Measurements from ENCODE around the gene TMBIM4. TPM values are rescaled to one million over a fixed set of nuclear protein-coding genes. Genes with fewer than 3 reads are reported as not detected.

The TMBIM4 gene
- total and polyA plus RNA-seq, 2 of the 4 experiments (the other 2 are of a cell fraction), result 38.7 to 59.3 TPM

DNA sequence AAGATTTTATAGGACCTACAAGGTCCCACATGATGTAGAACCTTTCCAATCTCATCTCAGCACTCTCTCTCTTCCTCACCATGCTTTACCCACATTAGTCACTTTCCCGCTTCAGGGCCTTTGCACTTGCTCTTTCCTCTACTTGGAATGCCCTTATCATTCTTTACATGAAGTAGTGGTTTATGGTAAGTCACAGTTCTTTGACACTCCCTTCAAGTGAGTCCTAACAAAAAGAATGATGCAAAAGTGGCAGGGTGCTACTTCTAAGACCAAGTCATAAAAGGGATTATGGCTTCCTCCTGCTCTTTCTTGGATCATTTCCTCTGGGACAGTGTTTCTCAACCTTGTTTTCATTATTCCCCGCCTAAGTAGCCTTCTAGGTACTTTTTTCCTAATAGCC is 13.1 kb downstream of the TMBIM4 start:
- dilution Hi-C loops (cut with HindIII; ENCODE audit: low sequenced_read_pairs, unreplicated experiment) (no loop called here), in situ Hi-C loops (cut with MboI; ENCODE audit: low sequenced_read_pairs) (loop anchor here (25.0 kb wide), 1 partner anchor 256 kb away; no protein-coding TSS in a partner anchor)
- H2AK5ac ChIP-seq (ENCODE audit: low read depth, low read length), result no peak overlapping the region

More for the DNA sequence above, 13.1 kb downstream of the TMBIM4 start:
- Histone ChIP-seq H2BK15ac (ENCODE audit: low read depth, low read length) (no peak overlapping the region), H3K56ac (ENCODE audit: extremely low read depth, insufficient read depth, low read length) (no peak overlapping the region), H3K9me1 (ENCODE audit: insufficient read depth, low read length) (0 out of 2 replicates have a peak, but pooled peaks cover 3% of the 10 kb centered on the region), H2BK120ac (ENCODE audit: low read depth, low read length) (no peak overlapping the region), H3K14ac (replicated peaks; ENCODE audit: low read depth, low read length) (no peak overlapping the region), H3K18ac (ENCODE audit: low read depth, low read length) (no peak overlapping the region), H3K4me3 (ENCODE audit: insufficient read depth, low read depth, low read length) (no peak overlapping the region), H2BK20ac (ENCODE audit: low read depth, low read length) (no peak overlapping the region), H4K91ac (ENCODE audit: insufficient read depth, low read depth, low read length) (no peak overlapping the region), H3K9ac (ENCODE audit: low read depth, low read length) (no peak overlapping the region), H3K79me1 (ENCODE audit: low read depth in 1 of 2, low read length in 2 of 2) (peaks cover 30 to 49% of the 10 kb centered on the region in 2 experiments), H4K5ac (ENCODE audit: low read depth, low read length) (no peak overlapping the region), H2AFZ (replicated peaks; ENCODE audit: low read length, poor library complexity) (no peak overlapping the region), H3K4me1 (ENCODE audit: control insufficient read depth, insufficient read depth, low read length) (no peaks in the 10 kb centered on the region), H3K4ac (ENCODE audit: low read depth, low read length) (no peak overlapping the region), H2AK9ac (replicated peaks; ENCODE audit: low read depth, low read length, poor library complexity) (no peak overlapping the region), H3K27ac (ENCODE audit: insufficient read depth, low read length) (no peak overlapping the region), H3K23ac (ENCODE audit: low read depth, low read length) (no peak overlapping the region), H3K4me2 (ENCODE audit: low read depth, low read length) (no peak overlapping the region), H4K20me1 (ENCODE audit: insufficient read depth, low read length) (no peaks in the 10 kb centered on the region; the same call in 1 of the 2 replicates), H3K9me3 (ENCODE audit: control insufficient read depth, insufficient read depth, low read length) (no peaks in the 10 kb centered on the region; the same call in 1 of the 2 replicates), H3K36me3 (ENCODE audit: control insufficient read depth, insufficient read depth, low read length) (peaks cover 3% of the 10 kb centered on the region), H4K8ac (ENCODE audit: low read depth in 2 of 2, low read length in 2 of 2) (no peak overlapping the region), H2BK5ac (ENCODE audit: low read depth, low read length, poor library complexity, severe bottlenecking) (no peak overlapping the region), H3K27me3 (ENCODE audit: control insufficient read depth, insufficient read depth, low read length) (no peaks in the 10 kb centered on the region)
- no TSS peak for BruUV-seq (replicated peaks)
- POLR2A ChIA-PET (ENCODE audit: unreplicated experiment), result no interaction called here
- CTCF ChIA-PET, result no interaction called here
- ATAC-seq (ENCODE audit: low read depth) (no peak), DNase-seq (peak; percentile 18)
- no CpG with 5 or more reads among the region's 2 CpGs for WGBS, 2 experiments (ENCODE audit: extremely low coverage in 2 of 2, insufficient read length in 1 of 2)
- intact Hi-C loops (cut with micrococcal nuclease), result loop anchor here (10.0 kb wide), 1 partner anchor 1932 kb away; the partner anchor contains the start of gene KICS2
- no peak for TF ChIP-seq RFX5 (IDR thresholded peaks at IDR 0.05; ENCODE audit: low read depth, low read length)

All from IMR-90 (cell line).